Fibroblast of villous mesenchyme (primary cell): ENCODE measurements around the gene CGN. TPM values are rescaled to one million over a fixed set of nuclear protein-coding genes. Genes with fewer than 3 reads are reported as not detected.

Experiments used
- DNase-seq: peaks from one replicate; pipeline ENCODE4 v3.0.0-alpha.2; 2010; ENCODE audit warnings: low read depth
- H3K4me3 ChIP-seq: 2 replicates; pipeline ENCODE4 v1.5.1; 2011; ENCODE audit warnings: low read depth, mild to moderate bottlenecking, low read length
- CTCF ChIP-seq: IDR thresholded peaks from 2 replicates; pipeline ENCODE4 v1.5.1; 2012; ENCODE audit warnings: low read depth, mild to moderate bottlenecking, low read length; ENCODE audit not compliant: insufficient read depth
- total RNA-seq: library from RNA; depleted of rRNA; stranded (reverse); fragments of >200 nt; gene quantifications from 2 replicates; pipeline ENCODE4 v1.2.3, GENCODE V29; 2012

The CGN gene
- total RNA-seq, 1 donor: not detected

GRCh38 chr1:151537112-151537511 lies 25.9 kb downstream of the CGN start:
- no peak overlapping the region for H3K4me3 ChIP-seq

GRCh38 chr1:151539321-151540020 lies 28.3 kb downstream of the CGN start:
- peak overlapping the region; percentile 69 for H3K4me3 ChIP-seq
- peak; percentile 96 for DNase-seq
- TF ChIP-seq CTCF: no peak

More at GRCh38 chr1:151537112-151537511, 25.9 kb downstream of the CGN start:
- peak; percentile 97 for DNase-seq
- TF ChIP-seq CTCF: no peak

GRCh38 chr1:151540021-151540981 lies 29.1 kb downstream of the CGN start, which contains the start of gene TUFT1:
Gene TUFT1 (plus strand): TSS chr1:151540309. CDS start chr1:151540367, 58 bp downstream.
- peak within 1 kb of the TSS; percentile 69 for H3K4me3 ChIP-seq
- no peak for TF ChIP-seq CTCF
- DNase-seq: peak; percentile 88

GRCh38 chr1:151540982-151541377 lies 29.8 kb downstream of the CGN start:
- DNase-seq: peak; percentile 26
- H3K4me3 ChIP-seq: peak overlapping the region; percentile 69
- no peak for TF ChIP-seq CTCF

- H3K4me3 ChIP-seq: peak overlapping the region; percentile 69
- TF ChIP-seq CTCF: no peak
- no peak for DNase-seq
Observed at GRCh38 chr1:151541752-151542151, 30.6 kb downstream of the CGN start.

GRCh38 chr1:151542710-151543129 lies 31.5 kb downstream of the CGN start:
- H3K4me3 ChIP-seq: peak overlapping the region; percentile 5
- DNase-seq: peak; percentile 95
- no peak for TF ChIP-seq CTCF
